Nephron progenitor cell (in vitro differentiated cells): ENCODE results near the gene NOP53.
"Not testable (repeated sequence)": the region's sequence is repeated elsewhere in the genome, so short reads cannot be mapped to it uniquely, and the experiment has no call there.

ENCODE experiments used
- DNase-seq: peaks from one replicate; pipeline ENCODE4 v3.0.0; 2021
- H3K27ac Mint-ChIP-seq: 2 replicates; pipeline ENCODE4 v1.8.0; 2021; ENCODE audit warnings: mild to moderate bottlenecking, moderate library complexity, mixed read lengths
- H3K27me3 Mint-ChIP-seq: 2 replicates; pipeline ENCODE4 v1.8.0; 2021; ENCODE audit warnings: mild to moderate bottlenecking, low read depth, mixed read lengths; ENCODE audit not compliant: poor library complexity
- H3K36me3 Mint-ChIP-seq: 2 replicates; pipeline ENCODE4 v1.8.0; 2021; ENCODE audit warnings: low read depth, mixed read lengths
- H3K4me1 Mint-ChIP-seq: 2 replicates; pipeline ENCODE4 v1.8.0; 2021; ENCODE audit warnings: mixed read lengths
- H3K4me3 Mint-ChIP-seq: 2 replicates; pipeline ENCODE4 v1.8.0; 2021; ENCODE audit warnings: mild to moderate bottlenecking, moderate library complexity, mixed read lengths
- H3K9me3 Mint-ChIP-seq: 2 replicates; pipeline ENCODE4 v1.8.0; 2021; ENCODE audit warnings: mild to moderate bottlenecking, moderate library complexity, mixed read lengths
- TF ChIP-seq, protein P1 (sequence below): fragments of 200-600 bp; sonication (generic); IDR thresholded peaks from 2 replicates; pipeline ENCODE4 v1.5.0; 2021; ENCODE audit warnings: antibody characterized with exemption

Gene NOP53

DNA sequence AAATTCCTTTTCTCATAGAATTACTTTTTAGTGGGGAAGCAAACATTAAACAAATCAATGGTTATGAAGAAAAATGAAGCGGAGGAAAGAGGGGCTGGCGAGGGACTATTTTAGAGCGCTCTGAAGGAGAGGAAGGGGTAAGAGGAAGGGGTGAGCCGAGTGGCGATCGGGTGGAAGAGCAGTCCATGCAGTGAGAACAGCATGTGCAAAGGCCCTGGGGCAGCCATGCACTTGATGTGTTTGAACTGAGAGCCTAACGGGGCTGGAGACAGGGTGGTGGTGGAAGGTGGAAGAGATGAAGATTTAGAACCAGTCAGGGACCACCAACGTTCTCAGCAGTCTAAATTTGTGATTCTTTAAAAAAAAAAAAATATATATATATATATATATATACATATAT, 14.4 kb upstream of the NOP53 start:
- H3K4me3 Mint-ChIP-seq, result no peak overlapping the region
- H3K36me3 Mint-ChIP-seq, result no peaks in the 10 kb centered on the region
- TF ChIP-seq, protein P1, sequence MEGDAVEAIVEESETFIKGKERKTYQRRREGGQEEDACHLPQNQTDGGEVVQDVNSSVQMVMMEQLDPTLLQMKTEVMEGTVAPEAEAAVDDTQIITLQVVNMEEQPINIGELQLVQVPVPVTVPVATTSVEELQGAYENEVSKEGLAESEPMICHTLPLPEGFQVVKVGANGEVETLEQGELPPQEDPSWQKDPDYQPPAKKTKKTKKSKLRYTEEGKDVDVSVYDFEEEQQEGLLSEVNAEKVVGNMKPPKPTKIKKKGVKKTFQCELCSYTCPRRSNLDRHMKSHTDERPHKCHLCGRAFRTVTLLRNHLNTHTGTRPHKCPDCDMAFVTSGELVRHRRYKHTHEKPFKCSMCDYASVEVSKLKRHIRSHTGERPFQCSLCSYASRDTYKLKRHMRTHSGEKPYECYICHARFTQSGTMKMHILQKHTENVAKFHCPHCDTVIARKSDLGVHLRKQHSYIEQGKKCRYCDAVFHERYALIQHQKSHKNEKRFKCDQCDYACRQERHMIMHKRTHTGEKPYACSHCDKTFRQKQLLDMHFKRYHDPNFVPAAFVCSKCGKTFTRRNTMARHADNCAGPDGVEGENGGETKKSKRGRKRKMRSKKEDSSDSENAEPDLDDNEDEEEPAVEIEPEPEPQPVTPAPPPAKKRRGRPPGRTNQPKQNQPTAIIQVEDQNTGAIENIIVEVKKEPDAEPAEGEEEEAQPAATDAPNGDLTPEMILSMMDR, result no peak
- H3K4me1 Mint-ChIP-seq, result peaks cover 12% of the 10 kb centered on the region
- H3K27ac Mint-ChIP-seq, result no peak overlapping the region
- DNase-seq, result no peak
- no peaks in the 10 kb centered on the region for H3K9me3 Mint-ChIP-seq
- H3K27me3 Mint-ChIP-seq, result peaks cover 40% of the 10 kb centered on the region

GRCh38 chr19:47735131-47735530, 10.2 kb upstream of the NOP53 start:
- H3K9me3 Mint-ChIP-seq, result no peaks in the 10 kb centered on the region
- no peaks in the 10 kb centered on the region for H3K36me3 Mint-ChIP-seq
- TF ChIP-seq, protein P1, result no peak
- H3K4me3 Mint-ChIP-seq, result no peak overlapping the region
- DNase-seq, result no peak
- no peak overlapping the region for H3K27ac Mint-ChIP-seq
- H3K27me3 Mint-ChIP-seq, result peaks cover 35% of the 10 kb centered on the region
- no peaks in the 10 kb centered on the region for H3K4me1 Mint-ChIP-seq

GRCh38 chr19:47740866-47741519, 4.4 kb upstream of the NOP53 start:
- peaks cover 9% of the 10 kb centered on the region for H3K4me1 Mint-ChIP-seq
- no peak for DNase-seq
- peaks cover 15% of the 10 kb centered on the region for H3K27me3 Mint-ChIP-seq
- H3K36me3 Mint-ChIP-seq, result no peaks in the 10 kb centered on the region
- no peaks in the 10 kb centered on the region for H3K9me3 Mint-ChIP-seq
- no peak overlapping the region for H3K27ac Mint-ChIP-seq
- TF ChIP-seq, protein P1, result no peak
- H3K4me3 Mint-ChIP-seq, result no peak overlapping the region

DNA sequence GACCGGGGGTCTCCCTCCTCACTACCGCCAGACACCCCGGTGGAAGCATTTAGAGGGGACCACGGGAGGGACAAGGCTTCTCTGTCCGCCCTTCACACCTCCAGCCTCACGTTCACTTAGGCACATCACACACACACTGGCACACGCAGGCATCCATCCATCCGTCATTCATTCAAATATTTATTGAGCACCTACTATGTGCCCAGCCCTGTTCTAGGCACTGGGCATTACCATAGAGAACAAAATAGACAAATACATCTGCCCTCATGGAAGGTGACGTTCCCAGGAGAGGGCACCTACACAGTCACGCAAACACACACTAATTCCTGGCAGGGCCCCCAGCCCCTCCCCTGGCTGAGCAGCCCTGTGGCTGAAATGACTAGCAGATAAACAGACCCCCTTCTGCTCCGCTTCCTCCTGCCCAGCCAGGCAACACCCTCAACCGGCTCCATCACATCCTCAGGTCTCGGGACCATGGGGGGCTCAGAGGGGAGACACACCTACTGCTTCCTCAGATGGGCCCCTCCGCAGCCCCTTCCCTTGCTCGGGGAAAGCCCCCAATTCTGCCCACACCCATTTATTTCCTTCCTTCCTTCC, 3.7 kb upstream of the NOP53 start:
- Mint-ChIP-seq H3K36me3 (peaks cover under 1% of the 10 kb centered on the region), H3K4me1 (peaks cover 10% of the 10 kb centered on the region), H3K9me3 (no peaks in the 10 kb centered on the region), H3K27ac (no peak overlapping the region), H3K4me3 (peak overlapping the region; percentile 28), H3K27me3 (peaks cover 13% of the 10 kb centered on the region)
- TF ChIP-seq, protein P1, result no peak
- no peak for DNase-seq

DNA sequence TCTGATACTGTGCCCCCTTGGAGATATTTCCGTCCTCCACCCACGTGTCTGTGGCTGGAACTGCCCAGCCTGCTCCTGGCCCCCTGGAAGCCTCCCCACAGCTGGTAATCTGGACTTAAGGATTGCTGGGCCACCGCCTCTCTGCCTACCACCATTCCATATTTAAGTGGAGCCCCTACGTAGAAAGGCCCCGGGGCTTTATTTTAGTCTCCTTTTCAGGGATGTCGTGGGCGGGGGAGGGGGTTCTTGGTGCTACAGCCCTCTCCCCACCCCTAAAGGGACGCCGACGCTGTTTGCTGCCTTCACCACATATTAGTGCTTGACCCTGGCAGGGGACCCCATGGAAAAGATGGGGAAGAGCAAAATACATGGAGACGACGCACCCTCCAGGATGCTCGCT, 2.7 kb upstream of the NOP53 start:
- H3K27ac Mint-ChIP-seq, result no peak overlapping the region

GRCh38 chr19:47746129-47746528, 783 bp downstream of the NOP53 start:
- not testable (repeated sequence) for H3K9me3 Mint-ChIP-seq, H3K27ac Mint-ChIP-seq, DNase-seq, H3K27me3 Mint-ChIP-seq
- Mint-ChIP-seq H3K36me3 (peaks cover 23% of the 10 kb centered on the region), H3K4me3 (peak overlapping the region; percentile 99), H3K4me1 (peaks cover 26% of the 10 kb centered on the region)

More for the DNA sequence above, 2.7 kb upstream of the NOP53 start:
- H3K9me3 Mint-ChIP-seq, result no peaks in the 10 kb centered on the region
- peaks cover 6% of the 10 kb centered on the region for H3K36me3 Mint-ChIP-seq
- no peak for DNase-seq
- peak overlapping the region; percentile 13 for H3K4me3 Mint-ChIP-seq
- TF ChIP-seq, protein P1, result no peak
- peaks cover 9% of the 10 kb centered on the region for H3K27me3 Mint-ChIP-seq
- peaks cover 15% of the 10 kb centered on the region for H3K4me1 Mint-ChIP-seq
